Stimulated activated CD4-positive, alpha-beta T cell treated with anti-CD3 and anti-CD28 coated beads, Interleukin-2, amount 100 ng/mL, for 48 hours (primary cell): ENCODE data around the gene BHLHE41.

Experiments used
- DNase-seq, 2 donors: peaks; one replicate each; pipeline ENCODE4 v3.0.0-alpha.2; 2020

BHLHE41 gene

DNA sequence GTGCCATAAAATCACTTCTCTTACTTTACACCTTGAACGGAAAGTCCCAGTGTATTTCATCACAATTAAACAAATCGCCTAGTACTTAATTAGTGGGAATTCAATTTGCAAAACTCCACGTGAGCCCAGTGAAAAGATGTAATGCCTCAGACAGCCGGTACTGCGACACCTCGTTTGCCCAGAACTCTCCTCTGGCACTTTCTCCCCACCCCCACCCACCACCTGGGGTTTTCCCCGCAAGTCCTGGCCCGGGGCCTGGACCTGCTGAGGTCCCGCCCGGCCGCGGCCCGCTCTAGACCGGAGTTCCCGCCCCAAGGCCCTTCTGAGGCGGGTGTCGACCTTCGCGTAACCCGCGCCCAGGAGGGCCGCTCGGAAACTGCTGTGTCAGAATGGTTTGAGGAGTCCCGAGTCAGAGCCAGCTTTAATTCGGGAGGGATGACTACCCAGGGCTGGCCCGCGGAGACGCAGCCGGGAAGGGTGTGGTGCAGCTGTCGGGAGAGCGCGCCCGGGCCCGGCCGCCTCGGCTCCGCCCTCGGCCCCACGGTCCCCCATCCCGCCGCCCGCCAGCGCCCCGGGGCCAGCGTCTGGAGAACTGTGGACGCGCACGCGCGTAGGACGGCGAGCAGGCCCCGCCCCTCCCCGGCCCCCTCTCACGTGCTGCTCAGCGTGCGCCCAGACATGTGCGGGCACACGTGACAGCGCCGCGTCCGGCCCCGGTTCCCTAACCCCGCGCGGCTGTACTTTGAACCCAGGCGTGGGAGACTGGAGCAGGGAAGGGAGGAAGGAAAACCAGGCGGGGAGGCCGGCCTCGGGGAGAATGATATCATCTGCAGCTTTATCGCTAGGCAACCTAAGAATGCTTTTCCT, 10.8 kb downstream of the BHLHE41 start:
- peak; percentile 65 to 67 for DNase-seq

DNA sequence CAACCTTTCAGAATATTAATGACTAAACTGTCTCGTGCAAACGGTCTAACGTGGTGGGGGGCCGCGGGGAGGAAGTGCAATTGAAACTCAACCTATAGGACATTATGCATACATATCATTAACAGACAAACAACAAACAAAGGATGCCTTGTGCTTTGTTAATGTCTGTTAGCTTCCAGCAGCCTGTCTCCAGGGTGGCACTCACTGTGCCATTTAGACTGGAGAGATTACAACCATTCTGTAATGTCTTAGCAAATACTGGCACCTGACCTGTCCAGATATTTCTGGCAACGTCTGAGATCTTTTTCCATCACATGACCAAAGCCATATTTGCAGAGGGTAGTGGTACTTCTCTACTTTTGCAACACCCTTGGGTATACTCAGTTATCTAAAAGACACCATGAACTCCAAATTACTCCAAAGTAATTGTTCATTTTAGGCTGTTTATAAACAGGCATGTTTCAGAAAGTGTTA, 11.6 kb downstream of the BHLHE41 start:
- no peak for DNase-seq

DNA sequence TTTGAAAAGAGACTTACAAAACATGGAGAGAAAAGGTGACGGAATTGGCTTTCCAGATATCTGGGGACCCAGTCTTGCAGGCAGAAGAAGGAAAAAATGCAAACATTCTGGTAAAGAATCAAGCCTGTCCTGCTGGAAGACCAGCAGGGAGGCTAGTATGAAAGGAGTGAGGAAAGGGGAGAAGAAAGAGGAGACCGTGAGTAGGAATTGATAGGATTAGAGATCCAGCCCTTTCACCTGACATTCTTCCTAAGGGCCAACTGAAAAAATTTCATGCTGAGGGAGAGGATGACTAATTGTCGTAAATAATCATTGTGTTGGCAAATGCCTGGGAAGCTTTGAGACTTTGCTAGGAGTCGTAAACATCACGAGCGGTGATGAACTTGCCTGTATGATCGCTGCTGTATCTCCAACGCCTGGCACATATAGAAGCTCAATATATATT, 12.1 kb downstream of the BHLHE41 start:
- no peak for DNase-seq

DNA sequence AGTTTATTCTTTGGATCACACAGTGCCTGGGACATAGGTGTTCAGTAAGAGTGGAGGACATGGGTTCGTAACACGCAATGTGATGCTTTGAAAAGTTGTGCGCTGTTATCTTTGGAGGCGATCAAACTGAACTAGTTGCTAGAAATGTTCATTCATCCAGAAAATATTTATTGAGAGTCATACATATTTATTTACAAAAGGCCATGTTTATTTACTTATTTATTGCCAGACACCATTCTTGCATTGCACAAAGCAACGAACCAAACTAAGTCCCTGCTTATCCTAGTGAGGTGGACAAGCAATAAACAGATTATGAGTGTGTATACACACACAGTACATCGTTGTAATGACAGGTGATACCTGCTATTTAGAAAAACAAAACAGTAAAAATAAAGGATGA, 12.6 kb downstream of the BHLHE41 start:
- no peak for DNase-seq

DNA sequence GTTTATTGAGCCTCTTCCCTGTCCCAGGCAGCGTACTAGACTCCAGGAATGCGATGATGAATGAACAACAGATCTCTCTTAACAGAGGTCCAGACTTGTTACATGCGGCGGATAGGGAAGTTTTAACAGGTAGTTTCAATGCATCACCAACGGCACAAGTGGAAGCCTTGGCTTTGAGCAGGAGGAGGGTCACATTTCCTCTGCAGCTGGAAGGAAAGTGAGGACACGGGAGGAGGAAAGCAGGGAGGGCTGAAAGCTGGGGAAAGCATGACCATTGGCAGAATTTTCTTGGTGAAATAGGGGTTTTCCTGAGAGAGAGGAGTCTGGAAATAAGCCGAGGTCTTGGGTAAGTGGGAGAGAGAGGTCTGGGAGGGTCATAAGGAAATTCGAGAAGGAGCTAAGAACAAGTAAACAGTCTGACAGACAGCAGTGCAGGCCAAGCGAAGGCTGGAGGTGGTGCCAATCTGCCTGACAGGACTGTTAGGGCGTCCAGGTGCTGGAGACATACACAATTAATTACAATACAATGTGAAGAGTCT, 15.4 kb downstream of the BHLHE41 start:
- no peak for DNase-seq

DNA sequence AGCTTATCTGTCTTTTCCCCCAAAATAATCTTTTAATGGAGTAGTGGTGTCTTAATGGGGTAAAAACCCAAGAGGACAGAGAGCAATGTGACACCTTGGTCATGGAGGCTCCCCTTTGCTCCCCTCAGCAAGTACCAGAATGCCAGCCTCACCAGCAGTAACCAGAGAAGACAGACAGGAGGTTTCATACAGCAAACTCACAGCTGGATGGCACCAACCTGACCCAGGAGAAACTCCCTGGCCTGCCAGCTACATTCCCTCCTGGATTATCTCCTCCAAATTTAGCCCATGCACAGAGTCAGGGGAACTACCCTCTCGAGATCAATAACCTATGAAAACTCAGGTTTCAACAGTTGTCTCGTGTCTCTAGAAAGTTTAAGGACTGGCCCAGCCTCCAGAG, 15.9 kb downstream of the BHLHE41 start:
- no peak for DNase-seq

DNA sequence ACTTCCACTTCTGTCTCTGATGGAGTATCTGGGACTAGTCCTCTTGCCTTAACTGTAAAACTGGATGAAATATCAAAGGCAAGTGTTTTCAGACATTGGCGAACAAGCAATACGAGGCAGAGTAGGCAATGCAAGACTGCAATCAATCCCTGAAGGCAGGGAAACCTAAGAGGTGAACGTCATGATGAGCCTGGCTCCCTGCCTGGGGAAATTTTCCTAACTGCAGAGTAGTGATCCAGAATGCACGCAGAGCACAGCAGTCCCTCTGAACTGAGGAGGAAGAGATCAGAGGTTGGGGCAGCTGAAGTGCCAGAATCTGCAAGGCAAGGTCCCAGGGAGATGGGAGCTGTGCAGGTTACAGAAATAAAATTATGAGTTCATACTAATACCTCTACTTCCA, 18.5 kb downstream of the BHLHE41 start:
- DNase-seq: no peak

DNA sequence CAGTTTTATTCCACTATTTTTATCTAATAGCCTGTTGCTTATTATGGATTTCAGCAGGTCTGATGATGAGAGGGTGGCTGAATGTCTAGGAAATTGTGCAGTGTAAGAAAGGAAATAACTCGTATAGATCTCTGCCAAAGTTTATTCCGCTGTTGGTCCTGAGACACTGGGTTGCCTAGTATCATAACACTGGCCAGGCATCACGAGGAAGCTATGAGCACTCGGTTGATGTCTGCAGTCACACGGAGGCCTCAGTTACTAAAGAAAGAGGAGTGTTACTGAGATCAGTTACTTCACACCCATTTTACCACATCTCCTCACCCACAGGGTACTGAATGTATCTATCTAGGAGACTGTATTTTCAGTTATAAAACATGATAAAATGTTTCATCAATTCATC, 21.9 kb downstream of the BHLHE41 start:
- no peak for DNase-seq

DNA sequence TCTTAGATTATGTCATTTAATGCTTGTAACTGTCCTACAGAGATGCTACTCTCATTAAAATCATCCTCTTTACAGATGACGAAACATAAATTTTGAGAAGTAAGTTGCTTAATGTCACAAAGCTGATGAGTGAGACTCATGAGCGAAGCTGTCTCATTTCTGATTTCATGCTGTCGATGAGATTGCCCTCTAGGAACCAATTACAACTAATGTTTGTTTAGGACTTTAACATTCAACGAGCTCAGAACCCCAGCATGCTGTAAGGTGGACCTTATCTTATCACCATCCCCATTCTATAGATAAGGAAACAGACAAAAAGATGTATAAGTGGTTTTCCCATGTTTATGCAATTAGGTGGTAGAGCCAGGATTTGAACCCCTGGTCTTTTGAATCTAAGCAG, 23.1 kb downstream of the BHLHE41 start:
- DNase-seq: no peak

DNA sequence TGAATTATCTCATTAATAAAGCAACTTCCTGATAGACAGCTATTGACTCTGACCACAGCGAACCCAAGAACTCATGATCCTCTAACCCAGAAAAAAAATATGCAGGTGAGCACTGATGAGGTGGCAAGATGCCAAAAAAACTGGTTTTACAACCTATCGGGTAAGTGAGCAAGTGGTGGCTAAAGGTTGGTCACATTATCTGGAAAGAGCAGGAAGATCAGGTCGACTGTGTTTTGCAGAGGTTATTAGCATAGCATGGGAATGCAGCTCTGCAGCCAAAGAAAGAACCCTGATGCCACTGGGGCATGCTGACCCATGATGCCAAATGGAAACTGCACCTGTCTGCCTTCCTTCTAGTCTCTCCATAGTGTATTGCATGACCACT, 23.5 kb downstream of the BHLHE41 start:
- DNase-seq: no peak

DNA sequence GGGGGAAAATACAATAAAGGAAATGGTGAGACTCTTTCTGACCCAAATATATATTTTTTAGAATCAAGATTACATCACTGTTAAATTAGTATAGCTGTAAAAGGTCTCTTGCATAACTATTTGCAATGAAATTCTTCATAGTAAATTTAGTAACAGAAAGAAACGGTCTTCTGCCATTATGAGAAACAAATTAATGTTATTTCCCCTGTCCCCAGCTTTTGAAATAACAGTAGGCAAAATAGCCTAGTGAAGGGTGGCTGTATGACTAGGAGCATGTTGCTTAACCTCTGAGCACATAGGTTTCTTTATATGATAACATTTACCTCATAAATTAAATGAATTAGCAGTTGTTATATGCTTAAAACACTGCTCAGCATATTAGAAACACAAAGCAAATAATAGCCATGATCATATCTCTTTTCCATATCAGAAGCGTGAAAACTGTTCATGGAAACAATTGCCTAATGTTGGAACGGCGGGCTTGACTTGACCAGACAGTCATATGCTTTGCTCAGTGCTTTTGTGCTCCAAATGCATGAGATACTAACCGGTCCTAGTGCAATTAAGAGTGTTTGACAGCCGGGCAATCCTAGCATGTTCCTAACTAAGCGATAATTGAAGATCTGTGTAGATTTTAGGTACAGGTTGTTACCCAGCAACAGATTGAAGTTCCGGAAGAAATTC, 24.0 kb downstream of the BHLHE41 start:
- DNase-seq: no peak

DNA sequence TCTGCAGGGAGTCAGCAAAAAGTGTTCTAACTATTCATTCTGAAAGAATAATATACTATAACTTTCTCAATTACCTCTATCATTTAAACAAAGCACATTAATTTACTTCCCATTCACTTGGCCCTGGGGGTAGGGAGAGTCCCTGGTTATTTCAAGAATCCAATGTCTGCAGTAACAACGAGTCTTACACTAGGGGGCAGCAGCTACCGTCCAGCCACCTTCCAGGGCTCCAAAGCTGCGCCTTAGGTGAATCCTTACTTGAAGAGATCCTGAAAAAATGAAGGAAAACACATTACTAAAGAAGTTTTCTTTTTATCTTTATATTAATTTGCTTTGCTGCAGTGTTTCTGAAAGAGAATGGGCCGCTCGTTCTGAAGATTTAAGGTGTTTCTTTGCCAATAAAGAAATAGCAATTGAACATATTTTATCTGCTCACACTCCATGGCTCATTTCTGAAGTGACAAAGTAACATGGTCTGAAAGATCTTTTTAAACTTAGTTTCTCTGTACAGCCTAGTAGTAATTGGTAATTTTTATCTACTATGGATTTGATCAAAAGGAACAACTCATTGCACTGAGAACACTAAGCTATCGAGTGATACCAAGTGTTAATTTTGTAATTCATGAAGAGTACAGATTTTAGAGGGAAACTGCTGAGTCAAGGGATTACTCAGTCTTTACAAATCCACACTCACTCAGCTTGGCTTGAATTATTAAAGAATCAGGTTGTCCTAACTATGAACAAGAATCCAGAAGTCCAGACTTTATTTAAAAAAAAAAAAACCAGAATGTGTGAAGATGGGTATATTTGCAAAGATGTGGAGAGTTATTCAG, 27.6 kb downstream of the BHLHE41 start:
- peak; percentile 42 to 47 for DNase-seq

DNA sequence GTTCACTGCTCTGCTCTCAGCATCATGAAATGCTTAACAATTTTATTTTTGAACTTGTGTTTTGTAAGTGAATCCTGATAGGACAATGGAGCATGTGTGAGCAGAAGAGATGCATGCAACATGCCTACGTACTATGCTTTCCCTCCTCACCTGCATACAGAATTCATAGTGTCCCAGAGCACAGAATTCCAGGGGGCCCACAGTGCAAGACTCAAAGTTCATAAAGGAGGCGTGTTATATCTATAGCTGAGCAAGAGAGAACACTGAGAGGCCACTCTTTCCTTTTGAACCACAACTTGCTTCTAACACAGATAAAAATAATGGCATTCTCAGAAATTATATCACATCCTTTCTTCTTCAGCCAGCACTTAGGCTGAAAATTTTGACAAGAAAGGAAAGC, 28.8 kb downstream of the BHLHE41 start:
- no peak for DNase-seq

DNA sequence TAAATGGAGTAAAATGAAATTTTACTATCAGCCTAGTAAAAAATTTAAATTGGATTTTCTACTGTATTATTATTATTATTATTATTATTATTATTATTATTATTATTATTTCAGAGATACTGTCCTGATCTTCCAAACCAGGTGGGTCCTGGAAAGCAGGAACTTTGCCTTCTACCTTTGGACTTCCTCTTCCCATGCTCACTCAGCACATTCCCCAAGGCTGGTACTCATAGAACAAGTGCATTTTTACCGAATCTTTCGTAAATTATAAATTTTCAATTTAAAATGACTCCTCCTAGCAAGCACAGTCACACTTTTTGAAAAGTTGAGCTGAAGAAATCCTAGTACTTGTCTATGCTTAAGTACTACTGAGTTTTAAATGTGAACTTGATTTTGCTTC, 29.7 kb downstream of the BHLHE41 start:
- no peak for DNase-seq

DNA sequence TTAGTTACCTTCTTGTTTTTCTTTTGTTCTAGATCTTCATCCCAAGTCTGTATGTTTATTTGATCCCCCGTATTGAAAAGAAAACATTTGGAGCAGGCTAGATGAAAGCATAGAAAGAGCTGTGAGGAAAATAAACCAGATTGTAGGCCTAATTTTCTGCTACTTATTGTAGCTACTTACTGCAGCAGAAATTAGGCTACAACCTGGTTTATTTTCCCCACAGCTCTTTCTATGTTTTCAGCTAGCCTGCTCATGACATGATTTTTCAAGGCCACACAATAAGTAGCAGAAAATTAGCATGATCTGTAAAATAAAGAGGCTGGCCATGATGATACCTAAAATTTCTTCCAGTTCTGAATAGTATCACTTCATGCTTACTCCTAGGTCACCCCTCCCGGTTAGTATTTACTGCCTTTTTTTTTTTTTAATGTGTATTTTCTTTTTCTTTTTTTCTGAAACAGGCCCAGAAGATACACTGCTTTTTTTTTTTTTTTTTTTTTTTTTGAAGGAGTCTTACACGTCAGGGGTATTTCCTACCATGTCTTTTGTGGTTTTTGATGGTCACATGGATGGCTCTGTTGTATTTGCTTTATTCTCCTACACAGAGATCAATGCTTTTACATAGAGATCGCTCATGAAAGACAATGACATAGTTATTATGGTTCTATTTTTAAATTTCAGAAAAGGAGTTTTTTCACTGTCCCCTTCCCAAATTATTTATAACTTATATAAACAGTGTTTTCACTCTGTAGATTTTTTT, 32.3 kb downstream of the BHLHE41 start:
- no peak for DNase-seq

DNA sequence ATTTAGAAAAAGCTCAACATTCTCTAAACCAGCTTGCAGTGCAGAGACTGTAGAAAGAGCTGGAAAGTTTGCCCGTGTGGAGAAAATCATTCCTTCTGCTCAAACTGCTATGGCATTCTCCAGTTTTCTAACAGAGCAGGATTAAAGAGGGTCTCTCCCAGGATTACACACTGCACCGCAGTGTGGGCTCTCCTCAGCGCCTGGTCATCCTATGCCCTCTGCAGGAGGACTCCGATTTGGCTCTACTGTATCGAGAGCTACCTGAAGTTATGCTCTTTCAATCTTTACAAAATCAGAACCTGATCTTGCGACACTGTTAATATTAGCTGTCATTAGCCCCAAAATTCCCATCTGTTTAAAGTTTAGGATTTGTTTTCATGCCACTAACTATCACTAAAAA, 33.0 kb downstream of the BHLHE41 start:
- no peak for DNase-seq

DNA sequence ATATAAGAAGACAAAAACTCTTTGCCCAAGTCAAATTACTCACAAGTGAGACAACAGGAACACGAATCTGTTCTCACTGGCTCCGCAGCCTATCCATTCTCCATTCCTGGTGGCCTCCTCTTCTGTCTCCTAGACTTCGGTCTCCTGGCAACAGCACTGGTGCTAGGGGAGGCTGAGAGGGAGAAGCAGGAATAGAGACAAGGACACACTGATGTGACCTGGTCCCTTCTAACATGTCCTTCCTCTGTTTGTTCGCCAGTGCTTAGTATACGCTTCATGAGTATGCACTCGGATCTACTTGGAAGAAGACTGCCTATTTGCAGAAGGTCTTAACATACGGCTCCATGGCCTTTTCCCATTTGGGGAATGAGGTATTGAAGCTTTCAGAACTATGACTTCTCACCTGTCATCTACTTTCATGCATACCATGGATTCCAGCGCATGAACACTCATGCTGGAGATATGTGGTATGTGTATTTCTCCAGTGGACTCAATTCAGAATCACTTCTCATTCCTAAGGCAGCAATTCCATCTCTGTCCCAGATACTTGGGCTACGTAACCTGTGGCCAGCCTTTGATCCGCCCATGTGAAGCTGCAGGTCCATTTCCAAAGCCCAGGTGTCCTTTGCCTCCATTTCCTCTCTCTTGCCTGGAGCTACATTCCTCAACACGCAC, 33.9 kb downstream of the BHLHE41 start:
- DNase-seq: no peak

DNA sequence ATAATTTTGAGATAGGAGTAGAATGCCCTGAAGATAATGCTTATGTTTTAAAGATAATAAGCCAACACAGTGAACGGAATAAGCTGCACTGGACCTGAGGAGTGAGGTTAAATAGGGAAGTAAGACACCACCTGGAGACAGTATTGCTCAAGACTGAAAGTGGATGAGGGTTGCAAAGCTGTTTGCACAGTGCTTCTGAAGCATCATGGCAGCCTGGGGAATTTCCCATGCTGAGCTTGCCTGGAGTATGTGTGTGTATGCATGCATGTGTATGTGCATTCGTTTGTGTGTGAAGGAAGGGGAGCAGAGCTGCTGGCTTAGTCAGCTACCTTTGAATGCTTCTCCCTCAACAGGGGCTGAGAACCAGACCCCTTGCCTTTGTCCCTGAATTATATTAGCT, 35.8 kb downstream of the BHLHE41 start:
- no peak for DNase-seq

DNA sequence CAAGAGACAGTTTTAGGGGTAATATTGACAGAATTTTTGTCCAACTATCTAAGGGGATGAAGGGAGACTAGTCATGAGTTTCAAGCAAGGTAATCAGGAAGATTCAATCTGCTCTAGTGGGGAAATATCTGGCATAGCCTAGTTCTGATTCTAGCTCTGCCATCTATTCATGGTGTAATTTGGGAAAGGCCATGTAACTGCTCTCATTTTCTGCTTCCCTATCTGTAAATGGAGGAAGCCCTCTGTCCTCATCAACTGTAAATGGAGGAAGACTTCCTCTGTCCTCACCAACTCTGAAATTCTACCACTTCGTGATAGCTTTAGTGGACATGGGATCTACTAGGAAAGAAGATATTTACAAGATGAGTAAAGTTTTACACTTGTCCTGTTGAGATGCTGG, 37.9 kb downstream of the BHLHE41 start:
- no peak for DNase-seq

DNA sequence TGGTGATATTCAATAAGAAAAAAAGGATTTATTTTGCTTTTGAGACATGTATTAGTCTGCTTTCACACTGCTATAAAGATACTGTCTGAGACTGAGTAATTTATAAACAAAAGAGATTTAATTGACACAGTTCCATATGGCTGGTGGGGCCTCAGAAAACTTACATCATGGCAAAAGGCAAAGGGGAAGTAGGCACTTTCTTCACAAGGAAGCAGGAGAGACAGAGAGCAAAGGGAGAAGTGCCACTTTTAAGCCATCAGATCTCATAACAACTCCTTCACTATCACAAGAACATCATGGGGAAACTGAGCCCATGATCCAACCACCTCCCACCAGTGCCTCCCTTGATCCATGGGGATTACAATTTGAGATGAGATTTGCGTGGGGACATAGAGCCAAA, 43.9 kb downstream of the BHLHE41 start:
- DNase-seq: no peak

DNA sequence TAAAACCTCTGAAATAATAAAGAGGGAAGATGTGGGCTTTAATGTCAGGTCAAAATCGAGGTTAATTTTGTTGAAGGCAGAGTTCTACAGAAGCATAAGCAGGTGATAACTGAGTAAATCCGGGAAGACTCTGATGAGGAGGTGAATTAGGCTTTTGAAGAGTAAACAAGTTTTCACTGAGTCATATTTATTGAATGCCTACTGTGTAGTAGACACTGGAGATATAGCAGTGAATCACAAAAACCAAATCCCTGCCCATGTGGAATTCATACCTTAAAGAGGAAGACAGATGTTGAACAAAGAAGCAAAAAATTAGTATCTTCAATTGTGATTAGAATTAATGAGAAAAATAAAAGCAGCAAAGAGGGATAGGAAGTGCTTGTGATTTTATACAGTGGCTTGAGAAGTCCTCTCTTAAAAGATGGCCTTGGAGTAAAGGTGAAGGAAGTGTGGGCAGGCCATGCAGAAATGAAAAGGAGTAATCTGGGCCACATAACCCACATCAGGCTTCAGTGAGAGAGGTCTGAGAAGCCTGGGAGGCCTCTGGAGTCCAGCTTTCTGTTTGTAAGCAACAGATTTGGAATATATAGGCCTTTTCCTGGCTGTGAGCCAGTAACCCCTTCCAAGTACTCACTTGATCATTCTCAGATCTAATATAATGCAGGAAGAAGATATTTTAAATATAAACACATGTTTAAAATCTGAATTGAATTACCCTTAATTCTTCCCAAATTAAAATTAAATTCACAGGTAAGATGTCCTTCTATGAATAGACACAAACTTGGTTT, 46.7 kb downstream of the BHLHE41 start:
- no peak for DNase-seq
